Mucosa of descending colon (tissue), 3 donors: Measurements from ENCODE around the gene TBC1D1. TPM values are rescaled to one million over a fixed set of nuclear protein-coding genes. Genes with fewer than 3 reads are reported as not detected.

Experiments used
- ATAC-seq: fragments of 200-7000 bp; cut with Tn5 transposase; one replicate; pipeline ENCODE4 v1.9.1; 2020; ENCODE audit warnings: mild to moderate bottlenecking, moderate library complexity
- DNase-seq, 3 donors: peaks; one replicate each; pipeline ENCODE4 v3.0.0-alpha.2; 2020
- H3K36me3 ChIP-seq: fragments of 200-600 bp; one replicate; pipeline ENCODE4 v1.8.0; 2021; ENCODE audit warnings: low read depth, mild to moderate bottlenecking
- H3K4me1 ChIP-seq: fragments of 200-600 bp; one replicate; pipeline ENCODE4 v1.8.0; 2021; ENCODE audit warnings: low read depth, mild to moderate bottlenecking
- H3K4me3 ChIP-seq: fragments of 200-600 bp; one replicate; pipeline ENCODE4 v1.8.0; 2021; ENCODE audit warnings: mild to moderate bottlenecking
- H3K9me3 ChIP-seq: fragments of 200-600 bp; one replicate; pipeline ENCODE4 v1.8.0; 2021; ENCODE audit warnings: mild to moderate bottlenecking
- CTCF ChIP-seq: fragments of 200-600 bp; IDR thresholded peaks from one replicate; pipeline ENCODE4 v1.8.0; 2022; ENCODE audit warnings: antibody characterized with exemption, mild to moderate bottlenecking
- intact Hi-C, 2 donors: fragments of 100-400 bp; cut with DNase I in 1 of 2; cut with micrococcal nuclease in 1 of 2; formaldehyde crosslinking; loops; one replicate each; pipeline versions ENCODE4 v1.11.0 to v1.11.1; 2022; cut with DNase I, micrococcal nuclease
- total RNA-seq, 3 donors: library from RNA; stranded (reverse); fragmentation: NEBNext Ultra II Directional in 2 of 3; extraction: Animal tissue kit (Norgen Biotek cat#: 25700) in 2 of 3; gene quantifications; one replicate each; pipeline versions ENCODE4 v1.2.1 to v1.2.4, GENCODE V29; 2021 to 2023
- donor health status: DM: no; HTN: no; CAD: no; lungs with moderate emphysema.
- donor health status: DM: no; HTN: no; CAD: no.
- donor health status: DM: no; HTN: yes; CAD: no.

Gene TBC1D1
- total RNA-seq, 3 donors from 2014 or later: 50.2 to 249 (median 71.6) TPM

- Histone ChIP-seq H3K4me1 (peaks cover under 1% of the 10 kb centered on the region), H3K36me3 (no peaks in the 10 kb centered on the region), H3K9me3 (no peaks in the 10 kb centered on the region), H3K4me3 (no peak overlapping the region)
- no peak for TF ChIP-seq CTCF
- ATAC-seq (peak; percentile 31), DNase-seq (peak in 1 of 3 donors; percentile 17)
- intact Hi-C loops: no loop called here
Measured at GRCh38 chr4:37946503-37947179, 55.8 kb downstream of the TBC1D1 start.

GRCh38 chr4:37948542-37948941, 57.7 kb downstream of the TBC1D1 start:
- no peak overlapping the region for H3K4me3 ChIP-seq
- H3K4me1 ChIP-seq: peaks cover 4% of the 10 kb centered on the region
- ATAC-seq (no peak), DNase-seq (no peak)
- H3K36me3 ChIP-seq: no peaks in the 10 kb centered on the region
- intact Hi-C loops: no loop called here
- no peaks in the 10 kb centered on the region for H3K9me3 ChIP-seq
- TF ChIP-seq CTCF: no peak

GRCh38 chr4:37949636-37950426, 58.9 kb downstream of the TBC1D1 start:
- H3K4me1 ChIP-seq: peaks cover 4% of the 10 kb centered on the region
- no peak for DNase-seq
- no peak overlapping the region for H3K4me3 ChIP-seq
- no peak for TF ChIP-seq CTCF
- intact Hi-C loops: no loop called here
- H3K9me3 ChIP-seq: no peaks in the 10 kb centered on the region
- ATAC-seq: no peak
- no peaks in the 10 kb centered on the region for H3K36me3 ChIP-seq

GRCh38 chr4:37951461-37952352, 60.8 kb downstream of the TBC1D1 start:
- Histone ChIP-seq H3K9me3 (no peaks in the 10 kb centered on the region), H3K4me3 (no peak overlapping the region), H3K4me1 (peaks cover 4% of the 10 kb centered on the region), H3K36me3 (no peaks in the 10 kb centered on the region)
- intact Hi-C loops: no loop called here
- ATAC-seq: peak; percentile 87
- no peak for TF ChIP-seq CTCF
- no peak for DNase-seq

GRCh38 chr4:37953156-37953555, 62.3 kb downstream of the TBC1D1 start:
- intact Hi-C loops: no loop called here
- no peak overlapping the region for H3K4me3 ChIP-seq
- ATAC-seq (no peak), DNase-seq (no peak)
- no peaks in the 10 kb centered on the region for H3K36me3 ChIP-seq
- no peaks in the 10 kb centered on the region for H3K9me3 ChIP-seq
- TF ChIP-seq CTCF: no peak
- H3K4me1 ChIP-seq: peaks cover 4% of the 10 kb centered on the region
